Mesenchymal stem cell (in vitro differentiated cells and primary cell): ENCODE results near the gene HLA-DMA.

Source experiments
- DNase-seq: peaks from one replicate; pipeline ENCODE4 v3.0.0-alpha.2; 2013
- H2AFZ ChIP-seq: one replicate; pipeline ENCODE4 v1.6.1; 2013; ENCODE audit warnings: low read depth, mild to moderate bottlenecking, control low read depth, inconsistent platforms, low read length, moderate library complexity
- H2AK5ac ChIP-seq: 2 replicates; pipeline ENCODE4 v1.6.1; 2013; ENCODE audit warnings: low read length, moderate library complexity, mild to moderate bottlenecking, inconsistent platforms; ENCODE audit not compliant: severe bottlenecking
- H2BK120ac ChIP-seq: one replicate; pipeline ENCODE4 v1.6.1; 2013; ENCODE audit warnings: low read depth, mild to moderate bottlenecking, inconsistent platforms, low read length, moderate library complexity
- H2BK12ac ChIP-seq, 2 experiments: one replicate each; pipeline ENCODE4 v1.6.1; 2013; ENCODE audit warnings: inconsistent platforms in 2 of 2, low read length in 2 of 2, mild to moderate bottlenecking in 2 of 2, moderate library complexity in 2 of 2, control low read depth in 1 of 2
- H2BK15ac ChIP-seq: one replicate; pipeline ENCODE4 v1.6.1; 2013; ENCODE audit warnings: mild to moderate bottlenecking, low read depth, inconsistent platforms; ENCODE audit not compliant: poor library complexity, severe bottlenecking
- H2BK5ac ChIP-seq: 2 replicates; pipeline ENCODE4 v1.6.1; 2013; ENCODE audit warnings: low read depth, mild to moderate bottlenecking, low read length, control low read depth, inconsistent platforms; ENCODE audit not compliant: poor library complexity, severe bottlenecking
- H3K14ac ChIP-seq, 2 experiments: one replicate each; pipeline ENCODE4 v1.6.1; 2013; ENCODE audit warnings: inconsistent platforms in 2 of 2, low read length in 2 of 2, control low read depth in 1 of 2, mild to moderate bottlenecking in 1 of 2, moderate library complexity in 1 of 2
- H3K18ac ChIP-seq, 2 experiments: one replicate each; pipeline ENCODE4 v1.6.1; 2013; ENCODE audit warnings: inconsistent platforms in 2 of 2, low read length in 2 of 2, control low read depth in 1 of 2, low read depth in 1 of 2, mild to moderate bottlenecking in 1 of 2
- H3K23ac ChIP-seq, 2 experiments: one replicate each; pipeline ENCODE4 v1.6.1; 2013; ENCODE audit warnings: inconsistent platforms in 2 of 2, low read length in 2 of 2, mild to moderate bottlenecking in 2 of 2, moderate library complexity in 2 of 2, control low read depth in 1 of 2
- H3K27ac ChIP-seq: 2 replicates; pipeline ENCODE4 v1.5.1; 2013; ENCODE audit warnings: mild to moderate bottlenecking, moderate library complexity, low read length, control low read depth, inconsistent platforms; ENCODE audit not compliant: poor library complexity, severe bottlenecking
- H3K27me3 ChIP-seq, 2 experiments: 2 replicates each; pipeline versions ENCODE4 v1.6.1 to v1.7.0; 2013; ENCODE audit warnings: low read length in 2 of 2, mild to moderate bottlenecking in 2 of 2, moderate library complexity in 2 of 2, control low read depth in 1 of 2, inconsistent platforms in 1 of 2; ENCODE audit not compliant: control insufficient read depth in 1 of 2, insufficient read depth in 1 of 2
- H3K36me3 ChIP-seq, 2 experiments: 2 replicates each; pipeline versions ENCODE4 v1.6.1 to v1.7.0; 2013; ENCODE audit warnings: low read length in 2 of 2, control low read depth in 1 of 2, inconsistent platforms in 1 of 2, low read depth in 1 of 2, mild to moderate bottlenecking in 1 of 2; ENCODE audit not compliant: insufficient read depth in 2 of 2, control insufficient read depth in 1 of 2
- H3K4ac ChIP-seq, 2 experiments: one replicate each; pipeline ENCODE4 v1.6.1; 2013; ENCODE audit warnings: inconsistent platforms in 2 of 2, low read length in 2 of 2, mild to moderate bottlenecking in 2 of 2, moderate library complexity in 2 of 2, control low read depth in 1 of 2, low read depth in 1 of 2
- H3K4me1 ChIP-seq: 2 replicates; pipeline ENCODE4 v1.6.1; 2013; ENCODE audit warnings: low read depth, low read length, control low read depth; ENCODE audit not compliant: control insufficient read depth, insufficient read depth
- H3K4me2 ChIP-seq: 2 replicates; pipeline ENCODE4 v1.6.1; 2013; ENCODE audit warnings: low read length, mild to moderate bottlenecking, inconsistent platforms; ENCODE audit not compliant: poor library complexity, severe bottlenecking
- H3K4me3 ChIP-seq, 2 experiments: 2 replicates each; pipeline versions ENCODE4 v1.5.1 to v1.7.0; 2013; ENCODE audit warnings: low read length in 2 of 2, mild to moderate bottlenecking in 2 of 2, control low read depth in 1 of 2, low read depth in 1 of 2; ENCODE audit not compliant: insufficient read depth in 1 of 2
- H3K79me1 ChIP-seq: replicated peaks from 2 replicates; pipeline ENCODE4 v1.6.1; 2013; ENCODE audit warnings: mild to moderate bottlenecking, control low read depth, low read length, inconsistent platforms; ENCODE audit not compliant: poor library complexity, severe bottlenecking
- H3K9ac ChIP-seq: 2 replicates; pipeline ENCODE4 v1.7.0; 2013; ENCODE audit warnings: mild to moderate bottlenecking, low read length, moderate library complexity
- H3K9me3 ChIP-seq: 2 replicates; pipeline ENCODE4 v1.7.0; 2013; ENCODE audit warnings: mild to moderate bottlenecking, low read length; ENCODE audit not compliant: control insufficient read depth
- H4K8ac ChIP-seq: one replicate; pipeline ENCODE4 v1.6.1; 2013; ENCODE audit warnings: inconsistent platforms, mild to moderate bottlenecking, low read length, moderate library complexity
- H4K91ac ChIP-seq: one replicate; pipeline ENCODE4 v1.6.1; 2013; ENCODE audit warnings: mild to moderate bottlenecking, low read length, inconsistent platforms
- WGBS: methylation state at CpG from one replicate; pipeline ENCODE4 v1.1.7; 2013; ENCODE audit warnings: mixed read lengths; 5-methylcytosine and 5-hydroxymethylcytosine counted together

Gene HLA-DMA

DNA sequence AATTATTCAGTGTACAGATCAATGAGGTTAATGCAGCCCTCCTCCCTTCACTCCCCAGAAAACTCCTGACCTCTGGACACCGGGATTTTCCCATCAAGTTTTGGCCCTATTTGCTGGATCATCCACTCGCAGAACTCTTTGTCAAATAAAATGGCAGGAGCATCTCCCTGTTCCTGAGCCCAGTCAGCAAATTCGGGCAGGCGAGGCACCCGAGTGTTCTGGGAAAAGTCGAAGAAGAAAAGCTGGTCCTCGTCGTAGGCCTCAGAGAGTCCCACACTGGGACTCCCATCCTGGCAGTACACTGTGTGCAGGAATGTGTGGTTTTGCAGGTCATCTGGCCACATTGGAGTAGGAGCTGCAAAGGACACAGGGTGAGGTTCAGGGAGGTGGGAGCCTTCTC lies 2.4 kb downstream of the HLA-DMA start:
- WGBS = 95% methylated on average over 8 of the region's 8 CpGs
- Histone ChIP-seq H4K8ac (no peak overlapping the region), H2BK5ac (no peak overlapping the region), H3K18ac (no peak overlapping the region), H3K4ac (no peak overlapping the region), H2AFZ (no peak overlapping the region), H3K23ac (no peak overlapping the region), H3K79me1 (peaks cover 4% of the 10 kb centered on the region), H2BK12ac (no peak overlapping the region), H3K14ac (no peak overlapping the region), H2BK15ac (no peak overlapping the region), H2AK5ac (no peak overlapping the region), H4K91ac (no peak overlapping the region), H3K27me3 (no peaks in the 10 kb centered on the region), H3K9me3 (no peaks in the 10 kb centered on the region), H2BK120ac (no peak overlapping the region), H3K9ac (no peak overlapping the region), H3K4me3 (no peak overlapping the region), H3K4me2 (no peak overlapping the region), H3K27ac (no peak overlapping the region), H3K4me1 (peaks cover 3% of the 10 kb centered on the region), H3K36me3 (no peaks in the 10 kb centered on the region)
- DNase-seq = no peak

DNA sequence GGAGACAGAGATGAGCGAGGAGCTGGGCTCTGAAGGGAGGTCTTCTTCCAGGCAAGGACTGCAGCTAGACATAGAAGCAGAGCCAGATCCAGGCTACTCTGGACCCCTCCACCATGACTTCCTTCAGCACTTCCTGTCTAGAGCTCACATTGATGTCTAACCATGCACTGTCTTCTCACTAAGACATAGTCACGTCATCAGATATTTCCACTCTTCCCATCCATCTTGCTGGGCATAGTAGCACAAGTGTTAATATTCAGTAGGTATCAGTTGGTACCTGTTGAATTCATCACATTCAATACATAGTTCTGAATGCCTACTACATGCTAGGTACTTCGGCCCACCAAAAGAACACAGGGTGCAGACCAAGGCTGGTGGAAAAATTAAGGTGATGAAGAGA lies 2.9 kb downstream of the HLA-DMA start:
- H2BK120ac ChIP-seq = no peak overlapping the region
- no peak overlapping the region for H2AFZ ChIP-seq
- H2BK12ac ChIP-seq = no peak overlapping the region
- no peak overlapping the region for H3K4ac ChIP-seq
- WGBS = 95% methylated on average over 2 of the region's 3 CpGs
- no peak overlapping the region for H3K23ac ChIP-seq
- H3K18ac ChIP-seq = no peak overlapping the region
- no peak overlapping the region for H4K91ac ChIP-seq
- no peak overlapping the region for H3K4me2 ChIP-seq
- H3K9me3 ChIP-seq = no peaks in the 10 kb centered on the region
- peaks cover 4% of the 10 kb centered on the region for H3K79me1 ChIP-seq
- H2BK15ac ChIP-seq = no peak overlapping the region
- no peaks in the 10 kb centered on the region for H3K27me3 ChIP-seq
- no peak overlapping the region for H2AK5ac ChIP-seq
- no peak overlapping the region for H3K14ac ChIP-seq
- H3K36me3 ChIP-seq = no peaks in the 10 kb centered on the region
- H3K4me1 ChIP-seq = peaks cover 3% of the 10 kb centered on the region
- no peak overlapping the region for H3K27ac ChIP-seq
- no peak overlapping the region for H2BK5ac ChIP-seq
- no peak for DNase-seq
- no peak overlapping the region for H3K4me3 ChIP-seq
- no peak overlapping the region for H3K9ac ChIP-seq
- H4K8ac ChIP-seq = no peak overlapping the region

DNA sequence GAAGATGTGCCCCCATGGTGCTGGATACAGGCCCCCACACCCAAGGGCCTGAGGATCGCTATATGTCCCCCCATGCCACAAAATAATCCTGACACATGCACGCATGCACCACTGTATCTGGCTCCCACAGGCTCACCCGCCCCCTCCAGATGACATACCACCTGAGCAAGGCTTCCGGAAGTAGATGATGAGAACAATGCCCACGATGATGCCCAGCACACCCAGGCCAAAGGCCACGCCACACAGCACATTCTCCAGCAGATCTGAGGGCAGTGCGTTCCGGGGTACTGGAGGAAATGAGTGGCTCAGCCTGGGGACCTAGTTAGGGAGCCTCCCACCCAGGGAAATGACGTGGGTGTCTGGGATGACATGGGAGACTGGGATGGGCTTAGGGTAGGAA lies 3.8 kb downstream of the HLA-DMA start:
- no peaks in the 10 kb centered on the region for H3K36me3 ChIP-seq
- H3K18ac ChIP-seq = no peak overlapping the region
- H2BK15ac ChIP-seq = no peak overlapping the region
- no peak overlapping the region for H3K27ac ChIP-seq
- no peak overlapping the region for H3K4me3 ChIP-seq
- H3K79me1 ChIP-seq = peaks cover 4% of the 10 kb centered on the region
- H4K91ac ChIP-seq = no peak overlapping the region
- H3K9me3 ChIP-seq = no peaks in the 10 kb centered on the region
- no peak overlapping the region for H2BK120ac ChIP-seq
- no peak overlapping the region for H3K14ac ChIP-seq
- no peak overlapping the region for H3K4me2 ChIP-seq
- no peak overlapping the region for H2BK12ac ChIP-seq
- no peak for DNase-seq
- peaks cover 3% of the 10 kb centered on the region for H3K4me1 ChIP-seq
- no peak overlapping the region for H3K23ac ChIP-seq
- H3K4ac ChIP-seq = no peak overlapping the region
- no peak overlapping the region for H2BK5ac ChIP-seq
- no peak overlapping the region for H3K9ac ChIP-seq
- H4K8ac ChIP-seq = no peak overlapping the region
- H2AK5ac ChIP-seq = no peak overlapping the region
- no peak overlapping the region for H2AFZ ChIP-seq
- H3K27me3 ChIP-seq = no peaks in the 10 kb centered on the region
- WGBS = 88% methylated on average over 8 of the region's 9 CpGs

DNA sequence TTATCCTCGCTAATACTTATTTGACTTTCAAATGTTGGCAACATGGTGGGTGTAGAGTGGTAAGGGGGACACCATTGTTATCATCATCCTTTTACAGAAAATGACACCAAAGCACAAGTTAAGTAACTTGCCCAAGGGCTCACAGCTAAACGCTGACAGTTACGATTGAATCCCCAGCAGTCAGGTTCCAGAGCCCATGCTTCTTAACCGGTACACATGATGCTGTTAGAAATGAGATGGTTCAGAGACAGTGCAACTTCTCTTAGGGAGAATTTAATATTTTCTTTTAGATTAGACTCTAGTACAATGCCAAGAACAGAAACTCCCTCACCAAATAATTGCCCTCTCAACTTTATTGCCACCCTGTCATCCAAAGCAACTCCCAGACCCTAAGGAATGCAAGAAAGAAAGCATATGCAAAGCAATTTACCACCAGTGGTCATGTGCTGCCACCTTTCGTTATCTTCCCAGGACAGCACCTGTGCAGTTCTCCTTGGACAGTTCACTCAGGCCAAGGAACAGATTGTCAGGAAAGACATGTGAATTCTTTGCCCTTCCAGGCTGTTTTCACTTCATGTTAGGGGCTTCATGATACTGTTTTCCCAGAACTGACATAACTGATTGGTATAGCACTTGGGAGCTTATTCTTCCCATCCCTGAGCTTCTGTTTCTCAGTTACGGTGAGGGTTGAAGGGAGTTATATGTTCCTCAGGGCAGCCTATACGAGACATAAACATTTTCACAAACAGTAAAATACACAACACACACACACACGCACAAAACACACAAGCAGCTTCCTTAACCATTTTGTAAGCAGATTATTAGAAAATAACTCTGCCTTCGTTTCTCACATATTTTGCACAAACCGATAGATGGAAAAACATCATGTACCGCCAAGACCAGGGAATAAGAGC lies 5.1 kb downstream of the HLA-DMA start:
- H2BK5ac ChIP-seq = no peak overlapping the region
- peaks cover 4% of the 10 kb centered on the region for H3K79me1 ChIP-seq
- H3K9ac ChIP-seq = no peak overlapping the region
- no peaks in the 10 kb centered on the region for H3K9me3 ChIP-seq
- no peak overlapping the region for H3K18ac ChIP-seq
- no peak overlapping the region for H2BK15ac ChIP-seq
- H3K4me1 ChIP-seq = peaks cover 2% of the 10 kb centered on the region
- no peak overlapping the region for H3K14ac ChIP-seq
- no peak overlapping the region for H3K27ac ChIP-seq
- H2AK5ac ChIP-seq = no peak overlapping the region
- DNase-seq = peak; percentile 30
- no peak overlapping the region for H4K8ac ChIP-seq
- no peak overlapping the region for H3K4ac ChIP-seq
- H2AFZ ChIP-seq = no peak overlapping the region
- no peak overlapping the region for H3K23ac ChIP-seq
- no peaks in the 10 kb centered on the region for H3K27me3 ChIP-seq
- no peaks in the 10 kb centered on the region for H3K36me3 ChIP-seq
- H2BK120ac ChIP-seq = no peak overlapping the region
- no peak overlapping the region for H4K91ac ChIP-seq
- H3K4me2 ChIP-seq = no peak overlapping the region
- WGBS = 79% methylated on average over 9 of the region's 11 CpGs
- no peak overlapping the region for H2BK12ac ChIP-seq
- no peak overlapping the region for H3K4me3 ChIP-seq
